HepG2 (cell line): ENCODE results near the gene BAHCC1. TPM values are rescaled to one million over a fixed set of nuclear protein-coding genes. Genes with fewer than 3 reads are reported as not detected.
A peak's percentile ranks its signal among the peaks of the same experiment; 100 is the strongest.

Experiments
- ATM ChIP-seq: fragments of 450-650 bp; IDR thresholded peaks from 2 replicates; pipeline ENCODE4 v1.7.1; 2017; ENCODE audit warnings: mild to moderate bottlenecking, borderline replicate concordance
- ETS1 ChIP-seq: sonication (generic); formaldehyde crosslinking; IDR thresholded peaks from 2 replicates; pipeline ENCODE4 v1.4.0; 2020; ENCODE audit warnings: missing genetic modification reagents
- GLI4 ChIP-seq: sonication (generic); formaldehyde crosslinking; IDR thresholded peaks from 2 replicates; pipeline ENCODE4 v1.5.1; 2020; ENCODE audit warnings: missing genetic modification reagents, mild to moderate bottlenecking, moderate library complexity, borderline replicate concordance
- KLF9 ChIP-seq: IDR thresholded peaks from 2 replicates; pipeline ENCODE4 v1.6.1; 2016; ENCODE audit warnings: low read depth
- PREB ChIP-seq: sonication (generic); formaldehyde crosslinking; IDR thresholded peaks from 2 replicates; pipeline ENCODE4 v1.4.0; 2020; ENCODE audit warnings: missing genetic modification reagents
- RCOR2 ChIP-seq: IDR thresholded peaks from 2 replicates; pipeline ENCODE4 v1.6.1; 2016; ENCODE audit warnings: missing biosample characterization, missing genetic modification reagents
- SALL1 ChIP-seq: sonication (generic); formaldehyde crosslinking; IDR thresholded peaks from 2 replicates; pipeline ENCODE4 v1.8.0; 2022; ENCODE audit warnings: mild to moderate bottlenecking, missing genetic modification reagents
- SMAD3 ChIP-seq: sonication (generic); formaldehyde crosslinking; IDR thresholded peaks from 2 replicates; pipeline ENCODE4 v1.4.0; 2020; ENCODE audit warnings: missing genetic modification reagents
- SRF ChIP-seq: IDR thresholded peaks from 2 replicates; pipeline ENCODE4 v1.6.1; 2011; ENCODE audit warnings: mild to moderate bottlenecking, low read depth, low read length, moderate library complexity
- SSRP1 ChIP-seq: IDR thresholded peaks from 2 replicates; pipeline ENCODE4 v1.6.1; 2016; ENCODE audit warnings: control low read depth
- ZNF10 ChIP-seq: sonication (generic); formaldehyde crosslinking; IDR thresholded peaks from 2 replicates; pipeline ENCODE4 v1.4.0; 2020; ENCODE audit warnings: mild to moderate bottlenecking, low read depth, missing genetic modification reagents, borderline replicate concordance
- ZNF354B ChIP-seq: sonication (generic); formaldehyde crosslinking; IDR thresholded peaks from 2 replicates; pipeline ENCODE4 v1.8.0; 2022; ENCODE audit warnings: mild to moderate bottlenecking, missing genetic modification reagents
- ZNF367 ChIP-seq: sonication (generic); formaldehyde crosslinking; IDR thresholded peaks from 2 replicates; pipeline ENCODE4 v1.4.0; 2020; ENCODE audit warnings: missing genetic modification reagents, borderline replicate concordance
- ZNF432 ChIP-seq: sonication (generic); formaldehyde crosslinking; IDR thresholded peaks from 2 replicates; pipeline ENCODE4 v1.5.0; 2020; ENCODE audit warnings: missing genetic modification reagents, mild to moderate bottlenecking, borderline replicate concordance
- ZNF674 ChIP-seq: sonication (generic); formaldehyde crosslinking; IDR thresholded peaks from 2 replicates; pipeline ENCODE4 v1.5.0; 2020; ENCODE audit warnings: low read depth, mild to moderate bottlenecking, missing genetic modification reagents
- ZNF7 ChIP-seq: IDR thresholded peaks from 2 replicates; pipeline ENCODE4 v1.6.1; 2016; ENCODE audit warnings: missing biosample characterization, missing genetic modification reagents
- ZNF713 ChIP-seq: sonication (generic); formaldehyde crosslinking; IDR thresholded peaks from 2 replicates; pipeline ENCODE4 v1.4.0; 2020; ENCODE audit warnings: mild to moderate bottlenecking, missing genetic modification reagents
- polyA plus RNA-seq, 8 experiments: library from polyadenylated mRNA; depleted of rRNA in 3 of 8; stranded (reverse) in 7 of 8; unstranded in 1 of 8; fragments of >200 nt; fragmentation: Illumina TruSeq in 4 of 8; extraction: Trizol in 4 of 8; gene quantifications; 2 replicates each; pipeline versions ENCODE4 v1.2.1 to v1.2.3, GENCODE V29; 2011 to 2016; ENCODE audit warnings: low read depth in 4 of 8, missing spikeins in 1 of 8, mixed read lengths in 1 of 8; ENCODE audit not compliant: insufficient read depth in 1 of 8
- total RNA-seq, 5 experiments: library from RNA; depleted of rRNA; stranded (reverse); fragments of >200 nt; fragmentation: Illumina TruSeq; extraction: Trizol; gene quantifications; 2 replicates each; pipeline ENCODE4 v1.2.3, GENCODE V29; 2016; ENCODE audit warnings: low read depth in 1 of 5
- TF ChIP-seq, protein P1 (sequence below): sonication (generic); formaldehyde crosslinking; IDR thresholded peaks from 2 replicates; pipeline ENCODE4 v1.5.1; 2020; ENCODE audit warnings: mild to moderate bottlenecking, missing genetic modification reagents, borderline replicate concordance
- TF ChIP-seq, protein P2 (sequence below): IDR thresholded peaks from 2 replicates; pipeline ENCODE4 v1.6.1; 2016; ENCODE audit warnings: low read depth
- TF ChIP-seq, protein P3 (sequence below): sonication (generic); formaldehyde crosslinking; IDR thresholded peaks from 2 replicates; pipeline ENCODE4 v1.4.0; 2020; ENCODE audit warnings: missing genetic modification reagents, low read depth, mild to moderate bottlenecking, borderline replicate concordance

BAHCC1 gene
- total and polyA plus RNA-seq, 2 of the 13 experiments (the other 11 are each of a cell fraction or from before 2014, with no cell fraction given), result 1.4 to 1.7 TPM

DNA sequence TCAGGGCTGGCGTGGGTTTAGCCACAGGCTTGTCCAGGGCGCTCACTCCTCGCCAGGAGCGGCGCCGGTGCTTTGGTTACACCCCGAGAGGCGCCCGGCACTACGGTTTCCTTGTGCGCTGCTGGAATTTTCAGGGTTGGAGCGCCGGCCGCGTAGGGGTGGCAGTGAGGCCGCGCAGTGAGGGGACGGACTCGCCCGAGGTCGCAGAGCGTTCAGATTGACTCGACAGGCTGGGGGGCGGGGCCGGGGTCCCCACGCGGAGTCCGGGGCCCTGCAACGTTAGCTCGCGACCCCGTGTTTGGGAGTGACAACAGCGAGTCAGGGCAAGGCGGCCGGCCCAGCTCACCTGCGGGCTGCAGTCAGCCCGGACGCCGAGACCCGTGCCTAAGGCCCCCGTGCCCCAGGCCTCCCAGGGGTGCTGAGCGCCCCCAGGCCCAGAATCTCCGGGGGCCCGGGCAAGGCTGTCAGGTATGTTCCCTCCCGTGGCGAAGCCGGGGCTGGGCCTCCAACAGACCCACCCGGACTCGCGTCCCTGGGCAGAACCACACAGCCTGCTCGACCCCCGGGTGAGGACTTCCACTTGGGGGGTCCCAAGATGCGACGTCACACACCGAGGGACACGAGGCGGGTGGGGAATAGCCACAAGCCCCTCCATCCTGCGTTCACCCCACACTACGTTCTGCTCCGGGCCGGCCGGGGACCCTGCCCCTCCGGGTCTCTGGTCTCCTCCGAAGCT is 118.7 kb downstream of the BAHCC1 start (continued):
- TF ChIP-seq ZNF432 (no peak), ATM (no peak), SRF (no peak), GLI4 (no peak), ETS1 (CRISPR knock-in tag) (no peak), ZNF713 (CRISPR knock-in tag) (no peak), ZNF674 (CRISPR knock-in tag) (no peak), ZNF354B (CRISPR knock-in tag) (no peak), SALL1 (CRISPR knock-in tag) (no peak), RCOR2 (CRISPR knock-in tag) (no peak), ZNF10 (CRISPR knock-in tag) (no peak), KLF9 (CRISPR knock-in tag) (no peak), SMAD3 (CRISPR knock-in tag) (peak; percentile 68), ZNF367 (CRISPR knock-in tag) (no peak), ZNF7 (CRISPR knock-in tag) (no peak), PREB (CRISPR knock-in tag) (0 out of 2 replicates have a peak, but pooled peaks have one; percentile 48), SSRP1 (CRISPR knock-in tag) (no peak)
- TF ChIP-seq, protein P1, sequence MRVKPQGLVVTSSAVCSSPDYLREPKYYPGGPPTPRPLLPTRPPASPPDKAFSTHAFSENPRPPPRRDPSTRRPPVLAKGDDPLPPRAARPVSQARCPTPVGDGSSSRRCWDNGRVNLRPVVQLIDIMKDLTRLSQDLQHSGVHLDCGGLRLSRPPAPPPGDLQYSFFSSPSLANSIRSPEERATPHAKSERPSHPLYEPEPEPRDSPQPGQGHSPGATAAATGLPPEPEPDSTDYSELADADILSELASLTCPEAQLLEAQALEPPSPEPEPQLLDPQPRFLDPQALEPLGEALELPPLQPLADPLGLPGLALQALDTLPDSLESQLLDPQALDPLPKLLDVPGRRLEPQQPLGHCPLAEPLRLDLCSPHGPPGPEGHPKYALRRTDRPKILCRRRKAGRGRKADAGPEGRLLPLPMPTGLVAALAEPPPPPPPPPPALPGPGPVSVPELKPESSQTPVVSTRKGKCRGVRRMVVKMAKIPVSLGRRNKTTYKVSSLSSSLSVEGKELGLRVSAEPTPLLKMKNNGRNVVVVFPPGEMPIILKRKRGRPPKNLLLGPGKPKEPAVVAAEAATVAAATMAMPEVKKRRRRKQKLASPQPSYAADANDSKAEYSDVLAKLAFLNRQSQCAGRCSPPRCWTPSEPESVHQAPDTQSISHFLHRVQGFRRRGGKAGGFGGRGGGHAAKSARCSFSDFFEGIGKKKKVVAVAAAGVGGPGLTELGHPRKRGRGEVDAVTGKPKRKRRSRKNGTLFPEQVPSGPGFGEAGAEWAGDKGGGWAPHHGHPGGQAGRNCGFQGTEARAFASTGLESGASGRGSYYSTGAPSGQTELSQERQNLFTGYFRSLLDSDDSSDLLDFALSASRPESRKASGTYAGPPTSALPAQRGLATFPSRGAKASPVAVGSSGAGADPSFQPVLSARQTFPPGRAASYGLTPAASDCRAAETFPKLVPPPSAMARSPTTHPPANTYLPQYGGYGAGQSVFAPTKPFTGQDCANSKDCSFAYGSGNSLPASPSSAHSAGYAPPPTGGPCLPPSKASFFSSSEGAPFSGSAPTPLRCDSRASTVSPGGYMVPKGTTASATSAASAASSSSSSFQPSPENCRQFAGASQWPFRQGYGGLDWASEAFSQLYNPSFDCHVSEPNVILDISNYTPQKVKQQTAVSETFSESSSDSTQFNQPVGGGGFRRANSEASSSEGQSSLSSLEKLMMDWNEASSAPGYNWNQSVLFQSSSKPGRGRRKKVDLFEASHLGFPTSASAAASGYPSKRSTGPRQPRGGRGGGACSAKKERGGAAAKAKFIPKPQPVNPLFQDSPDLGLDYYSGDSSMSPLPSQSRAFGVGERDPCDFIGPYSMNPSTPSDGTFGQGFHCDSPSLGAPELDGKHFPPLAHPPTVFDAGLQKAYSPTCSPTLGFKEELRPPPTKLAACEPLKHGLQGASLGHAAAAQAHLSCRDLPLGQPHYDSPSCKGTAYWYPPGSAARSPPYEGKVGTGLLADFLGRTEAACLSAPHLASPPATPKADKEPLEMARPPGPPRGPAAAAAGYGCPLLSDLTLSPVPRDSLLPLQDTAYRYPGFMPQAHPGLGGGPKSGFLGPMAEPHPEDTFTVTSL (CRISPR knock-in tag), result 0 out of 2 replicates have a peak, but pooled peaks have one; percentile 24
- TF ChIP-seq, protein P2, sequence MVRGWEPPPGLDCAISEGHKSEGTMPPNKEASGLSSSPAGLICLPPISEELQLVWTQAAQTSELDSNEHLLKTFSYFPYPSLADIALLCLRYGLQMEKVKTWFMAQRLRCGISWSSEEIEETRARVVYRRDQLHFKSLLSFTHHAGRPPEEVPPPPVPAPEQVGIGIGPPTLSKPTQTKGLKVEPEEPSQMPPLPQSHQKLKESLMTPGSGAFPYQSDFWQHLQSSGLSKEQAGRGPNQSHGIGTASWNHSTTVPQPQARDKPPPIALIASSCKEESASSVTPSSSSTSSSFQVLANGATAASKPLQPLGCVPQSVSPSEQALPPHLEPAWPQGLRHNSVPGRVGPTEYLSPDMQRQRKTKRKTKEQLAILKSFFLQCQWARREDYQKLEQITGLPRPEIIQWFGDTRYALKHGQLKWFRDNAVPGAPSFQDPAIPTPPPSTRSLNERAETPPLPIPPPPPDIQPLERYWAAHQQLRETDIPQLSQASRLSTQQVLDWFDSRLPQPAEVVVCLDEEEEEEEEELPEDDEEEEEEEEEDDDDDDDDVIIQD, result no peak
- TF ChIP-seq, protein P3, sequence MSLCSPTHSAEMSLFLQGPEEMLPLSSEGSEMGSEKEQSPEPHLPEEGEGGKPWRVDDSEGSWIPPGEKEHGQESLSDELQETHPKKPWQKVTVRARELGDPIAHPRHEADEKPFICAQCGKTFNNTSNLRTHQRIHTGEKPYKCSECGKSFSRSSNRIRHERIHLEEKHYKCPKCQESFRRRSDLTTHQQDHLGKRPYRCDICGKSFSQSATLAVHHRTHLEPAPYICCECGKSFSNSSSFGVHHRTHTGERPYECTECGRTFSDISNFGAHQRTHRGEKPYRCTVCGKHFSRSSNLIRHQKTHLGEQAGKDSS, result no peak
